ENCODE data around the gene OTOA.

- TF ChIP-seq CTCF (conservative IDR thresholded peaks at IDR 0.05; ENCODE audit: low read length): no peak
- no peak for TF ChIP-seq EZH2phosphoT487 (IDR thresholded peaks at IDR 0.05; ENCODE audit: borderline replicate concordance, low read depth, low read length)
Measured at GRCh38 chr16:21628772-21629171, 35.0 kb upstream of the OTOA start.

Data from OCI-LY7 (cell line).